NCI-H446 treated with DMSO at 0.1 percent for 48 hours (cell line): ENCODE measurements around the gene DPY30.
"Not testable (repeated sequence)": the region's sequence is repeated elsewhere in the genome, so short reads cannot be mapped to it uniquely, and the experiment has no call there.

Experiments
- DNase-seq: peaks from one replicate; lab custom pipeline; 2025; lab: John Stamatoyannopoulos, UW

The DPY30 gene

DNA sequence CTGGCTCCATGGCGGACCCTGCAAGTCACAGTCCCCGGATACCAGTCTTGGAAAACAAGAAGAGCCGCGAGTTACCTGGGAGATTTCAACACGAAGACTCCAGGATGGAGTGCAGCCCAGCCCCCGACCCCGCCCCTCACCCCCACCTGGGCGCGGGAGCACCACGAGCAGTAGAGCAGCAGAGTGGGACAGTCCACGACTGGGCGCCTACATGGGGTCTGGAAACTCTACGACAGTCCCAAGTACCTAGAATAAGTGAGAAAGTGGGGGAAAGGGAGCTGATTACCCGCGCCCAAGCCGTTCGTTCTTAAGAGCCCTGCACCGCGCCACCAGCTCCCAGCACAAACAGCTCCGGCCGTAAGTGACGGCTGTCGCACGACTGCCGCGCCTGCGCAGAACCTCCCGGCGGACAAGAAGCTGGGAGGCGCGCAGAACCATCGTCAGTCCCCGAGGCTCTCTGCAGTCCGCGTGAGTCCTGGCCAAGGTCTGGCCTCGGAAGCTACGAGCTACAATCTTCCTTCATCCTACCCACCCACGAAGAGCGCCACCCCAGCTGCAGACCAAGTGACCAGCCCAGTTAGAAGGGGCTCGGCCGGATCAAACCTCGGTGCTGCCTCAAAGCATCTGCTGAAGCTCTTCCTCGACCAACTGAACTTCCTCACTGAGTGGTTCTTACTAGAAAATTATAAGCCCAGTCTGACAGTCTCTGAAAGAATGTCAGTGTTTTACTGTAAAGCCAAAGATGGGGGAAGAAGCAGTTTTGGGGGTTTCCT, at the start of gene DPY30:
DPY30 (minus strand) TSS at position 359 of the 773 bp plus-strand sequence; CDS start at position 10, 349 bp downstream.
- peak; percentile 82 for DNase-seq

DNA sequence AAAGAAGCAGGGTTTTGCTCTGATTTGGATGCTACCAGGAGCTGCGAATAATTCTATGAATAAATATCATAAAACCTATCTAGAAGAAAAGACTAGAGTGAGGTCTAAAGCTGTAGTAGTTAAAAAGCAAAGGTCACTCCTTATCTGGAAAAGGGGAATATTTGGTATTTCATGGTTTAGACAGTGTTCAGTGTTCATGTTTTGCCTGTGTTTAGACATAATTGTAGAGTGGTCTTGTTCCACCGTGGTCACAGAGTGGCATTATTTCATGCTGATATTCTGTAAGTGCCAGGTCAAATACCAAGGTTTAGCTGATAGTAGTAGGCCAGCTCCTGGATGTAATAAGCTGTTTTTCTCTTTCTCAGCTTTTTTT, 34.5 kb upstream of the DPY30 start:
- no peak for DNase-seq

DNA sequence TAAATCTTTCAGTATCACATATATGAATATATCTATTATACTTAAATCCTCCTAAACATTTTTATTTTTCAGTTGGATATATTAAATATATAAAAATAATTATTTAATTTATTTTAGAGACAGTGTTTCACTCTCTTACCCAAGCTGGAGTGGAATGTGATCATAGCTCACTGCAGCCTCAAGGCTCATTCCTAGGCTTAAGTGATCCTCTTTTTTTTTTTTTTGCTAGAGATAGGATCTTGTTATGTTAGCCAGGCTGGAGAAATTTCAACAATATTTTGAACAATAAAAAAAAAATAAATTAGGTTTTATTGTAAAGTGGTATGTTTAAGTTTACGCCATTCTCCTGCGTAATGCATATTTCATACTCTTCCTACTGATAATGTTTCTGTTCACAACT, 27.9 kb upstream of the DPY30 start:
- DNase-seq = no peak

DNA sequence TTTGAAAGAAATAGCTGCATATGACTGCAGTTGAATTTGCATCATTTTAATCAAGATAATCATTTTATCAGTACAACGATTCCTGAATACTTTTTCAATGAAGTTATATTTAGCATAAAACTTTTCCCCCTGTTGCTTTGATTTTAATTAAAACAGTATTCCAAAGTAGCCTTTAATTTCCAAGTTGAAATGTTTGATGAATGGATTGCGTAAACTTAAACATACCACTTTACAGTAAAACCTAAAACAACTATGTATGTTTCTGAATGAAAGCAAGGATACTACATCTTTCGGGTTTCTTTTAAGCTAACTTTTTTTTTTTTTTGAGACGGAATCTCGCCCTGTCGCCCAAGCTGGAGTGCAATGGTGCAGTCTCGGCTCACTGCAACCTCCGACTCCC, 25.1 kb upstream of the DPY30 start:
- DNase-seq = no peak

- no peak for DNase-seq
These were observed 24.5 kb upstream of the DPY30 start for GRCh38 chr2:32064021-32064601.

DNA sequence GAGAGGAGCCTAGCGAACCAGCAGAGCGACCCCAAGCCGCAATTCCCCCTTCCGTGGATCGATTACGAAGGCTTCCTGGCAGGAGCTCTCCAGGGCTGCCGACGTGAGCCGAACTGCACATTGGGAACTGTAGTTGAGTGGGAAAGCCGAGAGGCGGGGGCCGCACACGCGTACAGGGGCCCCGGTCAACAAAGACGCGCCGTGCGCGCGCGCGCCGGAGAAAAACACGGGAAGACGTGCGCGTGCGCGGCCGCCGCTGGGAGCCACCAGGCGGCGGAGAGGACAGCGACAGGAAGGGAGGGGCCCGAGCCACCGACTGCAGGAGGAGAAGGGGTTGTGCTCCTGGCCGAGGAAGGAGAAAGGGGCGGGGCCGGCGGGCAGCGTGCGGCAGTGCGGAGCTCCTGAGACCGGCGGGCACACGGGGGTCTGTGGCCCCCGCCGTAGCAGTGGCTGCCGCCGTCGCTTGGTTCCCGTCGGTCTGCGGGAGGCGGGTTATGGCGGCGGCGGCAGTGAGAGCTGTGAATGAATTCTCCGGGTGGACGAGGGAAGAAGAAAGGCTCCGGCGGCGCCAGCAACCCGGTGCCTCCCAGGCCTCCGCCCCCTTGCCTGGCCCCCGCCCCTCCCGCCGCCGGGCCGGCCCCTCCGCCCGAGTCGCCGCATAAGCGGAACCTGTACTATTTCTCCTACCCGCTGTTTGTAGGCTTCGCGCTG, 23.9 kb upstream of the DPY30 start, which contains the start of gene SPAST:
SPAST (plus strand) TSS at position 247 of the 711 bp plus-strand sequence; CDS start at position 523, 276 bp downstream.
- peak; percentile 96 for DNase-seq

DNA sequence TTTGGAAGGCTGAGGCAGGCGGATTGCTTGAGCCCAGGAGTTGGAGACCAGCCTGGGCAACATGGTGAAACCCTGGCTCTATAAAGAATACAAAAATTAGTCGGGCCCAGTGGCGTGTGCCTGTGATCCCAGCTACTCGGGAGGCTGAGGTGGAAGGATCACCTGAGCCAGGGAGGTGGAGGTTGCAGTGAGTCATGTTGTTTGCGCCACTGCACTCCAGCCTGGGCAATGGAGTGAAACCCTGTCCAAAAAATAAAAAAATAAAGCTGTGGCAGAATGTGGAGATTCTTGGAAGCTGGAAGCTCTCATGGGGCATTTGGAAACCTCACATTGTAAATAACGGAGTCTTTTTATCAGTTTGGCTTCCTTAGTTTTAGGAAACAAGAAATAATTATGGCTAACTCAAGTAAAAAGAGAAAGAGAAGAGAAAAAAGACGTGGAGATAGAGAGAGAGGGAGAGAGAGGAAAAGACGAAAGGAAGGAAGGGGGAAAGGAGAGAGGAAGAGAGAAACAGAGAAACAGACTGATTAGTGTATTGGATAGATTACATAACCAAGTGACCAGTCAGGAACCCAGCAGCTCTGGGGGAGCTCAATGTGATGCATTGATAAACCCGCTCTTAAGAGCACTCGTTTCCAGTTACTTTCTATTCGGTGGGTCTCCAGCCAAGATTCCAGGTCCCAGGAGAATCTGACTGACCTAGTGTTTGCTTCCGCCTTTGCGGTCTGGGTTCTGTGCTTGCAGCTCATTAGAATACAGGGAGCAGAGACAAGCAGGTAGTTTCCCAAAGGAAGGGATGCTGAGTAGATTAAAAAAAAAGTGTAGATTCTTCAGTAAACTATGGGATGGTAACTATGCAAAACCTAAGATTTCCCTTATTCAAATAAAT, 22.6 kb upstream of the DPY30 start:
- no peak for DNase-seq

DNA sequence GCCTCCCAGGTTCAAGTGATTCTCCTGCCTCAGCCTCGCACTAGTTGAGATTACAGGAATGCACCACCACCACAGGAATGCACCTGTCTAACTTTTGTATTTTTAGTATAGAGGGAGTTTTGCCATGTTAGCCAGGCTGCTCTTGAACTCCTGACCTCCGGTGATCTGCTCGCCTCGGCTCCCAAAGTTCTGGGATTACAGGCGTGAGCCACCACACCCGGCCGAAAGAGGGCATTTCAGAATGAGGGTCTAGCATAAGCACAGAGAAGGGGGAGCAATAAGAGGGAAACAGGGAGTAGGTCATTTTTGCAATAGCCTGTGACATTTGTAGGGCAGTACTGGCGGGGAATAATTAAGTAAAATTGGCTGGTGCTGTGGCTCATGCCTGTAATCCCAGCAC, 21.8 kb upstream of the DPY30 start:
- DNase-seq = no peak

GRCh38 chr2:32060266-32060665, 20.7 kb upstream of the DPY30 start:
- DNase-seq = no peak

DNA sequence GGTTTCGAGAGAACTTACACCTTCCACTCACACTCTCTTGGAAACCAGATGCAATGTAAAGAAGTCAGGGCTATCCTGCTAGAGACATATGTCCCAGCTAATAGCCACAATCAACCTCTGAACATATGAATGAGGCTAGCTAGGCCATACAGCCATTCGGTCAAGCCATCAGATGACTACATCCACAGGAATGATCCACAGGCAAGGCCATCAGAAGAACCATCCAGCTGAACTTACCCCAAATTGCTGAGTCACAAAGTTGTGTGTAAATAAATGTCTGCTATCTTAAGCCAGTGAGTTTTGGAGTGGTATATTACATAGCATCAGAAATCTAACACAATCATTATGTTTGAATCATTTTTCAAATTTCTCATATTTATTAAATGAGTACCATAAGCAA, 18.5 kb upstream of the DPY30 start:
- DNase-seq = no peak

GRCh38 chr2:32054583-32054982, 15.0 kb upstream of the DPY30 start:
- DNase-seq = not testable (repeated sequence)

DNA sequence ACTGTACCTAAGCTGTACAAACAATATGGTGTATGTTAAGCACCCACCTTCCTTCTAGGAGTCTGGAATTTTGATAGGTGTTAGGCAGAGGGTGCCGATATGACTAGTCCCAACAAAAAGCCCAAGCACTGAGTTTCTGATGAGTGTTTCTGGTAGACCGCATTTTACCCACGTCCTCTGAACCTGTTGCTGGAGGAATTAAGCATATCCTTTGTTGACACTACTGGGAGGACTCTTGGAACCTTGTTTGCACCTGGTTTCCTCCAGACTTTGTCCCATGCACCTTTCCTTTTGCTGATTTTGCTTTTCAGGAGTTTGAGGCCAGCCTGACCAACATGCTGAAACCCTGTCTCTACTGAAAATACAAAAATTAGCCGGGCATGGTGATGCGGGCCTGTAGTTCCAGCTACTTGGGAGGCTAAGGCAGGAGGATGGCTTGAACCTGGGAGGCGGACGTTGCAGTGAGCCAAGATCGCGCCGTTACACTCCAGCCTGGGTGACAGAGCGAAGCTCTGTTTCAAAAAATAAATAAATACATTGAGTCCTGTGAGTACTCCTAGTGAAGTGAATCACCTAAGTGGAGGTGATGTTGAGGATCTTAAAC, 12.3 kb upstream of the DPY30 start:
- no peak for DNase-seq

DNA sequence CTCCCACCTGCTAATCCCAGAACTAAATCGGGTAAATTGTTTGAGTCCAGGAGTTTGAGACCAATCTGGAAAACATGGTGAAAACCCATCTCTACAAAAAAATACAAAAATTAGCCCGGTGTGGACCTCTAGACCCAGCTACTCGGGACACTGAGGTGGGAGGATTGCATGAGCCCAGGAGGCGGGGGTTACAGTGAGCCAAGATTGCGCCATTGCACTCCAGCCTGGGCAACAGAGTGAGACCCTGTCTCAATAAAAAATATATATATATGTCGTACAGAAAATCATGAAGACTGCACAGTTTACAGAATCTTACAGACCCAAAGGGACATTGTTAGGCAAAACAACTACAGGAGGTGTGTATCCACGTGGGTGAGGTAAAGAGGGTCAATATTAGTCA, 4.0 kb upstream of the DPY30 start:
- no peak for DNase-seq

GRCh38 chr2:32034198-32034887, 5.3 kb downstream of the DPY30 start:
- DNase-seq = not testable (repeated sequence)

GRCh38 chr2:32018789-32019482, 20.7 kb downstream of the DPY30 start:
- DNase-seq = not testable (repeated sequence)

GRCh38 chr2:32012872-32013271, 26.7 kb downstream of the DPY30 start:
- DNase-seq = no peak

DNA sequence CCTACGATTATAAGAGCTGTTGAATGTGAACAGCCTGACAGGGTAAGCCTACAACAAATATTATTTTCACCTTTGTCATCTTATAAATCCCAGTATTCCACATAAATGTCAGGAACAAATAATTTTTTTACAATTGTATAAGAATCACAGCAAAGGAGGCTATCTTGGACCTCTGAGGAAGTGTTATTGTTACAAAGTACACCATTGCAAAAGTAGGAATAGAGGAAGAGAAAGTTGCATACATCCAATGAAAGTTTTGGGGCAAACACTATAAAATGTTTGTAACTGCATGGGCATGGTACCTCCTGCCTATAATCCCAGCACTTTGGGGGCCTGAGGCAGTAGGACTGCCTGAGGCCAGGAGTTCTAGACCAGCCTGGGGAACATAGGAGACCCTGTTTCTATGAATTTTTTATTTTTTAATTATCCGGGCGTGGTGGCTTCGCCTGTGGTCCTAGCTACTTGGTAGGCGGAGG, 28.1 kb downstream of the DPY30 start:
- DNase-seq = no peak

DNA sequence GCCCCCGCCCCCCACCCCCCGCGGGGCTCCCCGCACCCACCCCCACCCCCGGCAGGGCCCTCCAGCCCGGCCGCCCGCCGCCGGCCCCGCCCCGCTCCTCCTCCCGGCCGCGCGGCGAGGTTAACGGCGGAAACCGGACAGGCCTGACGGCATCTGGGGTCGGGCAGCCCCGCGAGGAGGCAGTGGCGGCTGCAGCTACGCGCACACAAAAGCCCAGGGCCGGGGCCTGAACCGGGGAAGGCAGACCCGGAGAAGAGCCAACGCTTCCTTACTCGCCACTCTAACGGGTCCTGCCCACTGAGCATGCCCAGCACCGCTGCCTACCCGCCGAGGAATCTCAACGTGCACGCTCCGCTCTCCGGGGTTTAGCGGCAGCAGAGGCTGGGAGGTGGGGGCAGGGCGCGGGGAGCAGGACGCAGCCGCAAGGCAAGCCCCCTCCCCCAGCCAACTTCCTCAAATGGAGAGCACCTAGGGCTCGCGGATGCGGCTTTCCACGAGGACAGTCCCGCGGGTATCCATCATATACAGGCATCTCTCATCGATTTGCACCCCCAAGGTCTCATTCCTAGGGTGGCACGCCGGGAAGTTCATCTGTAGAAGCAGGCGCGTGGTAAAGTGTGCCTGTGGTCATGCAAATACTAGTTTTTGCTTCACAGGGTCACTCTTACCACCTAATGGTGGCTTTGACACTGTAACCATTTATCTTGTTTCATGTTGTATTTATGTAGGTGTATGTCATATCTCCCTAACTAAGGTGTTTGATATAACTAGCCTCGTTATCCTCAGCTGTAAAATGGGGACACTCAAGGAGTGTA, 28.7 kb downstream of the DPY30 start, which contains the start of gene MEMO1:
MEMO1 (minus strand) TSS at position 339 of the 815 bp plus-strand sequence. CDS start 761 bp downstream, outside the sequence.
- DNase-seq = peak; percentile 89

DNA sequence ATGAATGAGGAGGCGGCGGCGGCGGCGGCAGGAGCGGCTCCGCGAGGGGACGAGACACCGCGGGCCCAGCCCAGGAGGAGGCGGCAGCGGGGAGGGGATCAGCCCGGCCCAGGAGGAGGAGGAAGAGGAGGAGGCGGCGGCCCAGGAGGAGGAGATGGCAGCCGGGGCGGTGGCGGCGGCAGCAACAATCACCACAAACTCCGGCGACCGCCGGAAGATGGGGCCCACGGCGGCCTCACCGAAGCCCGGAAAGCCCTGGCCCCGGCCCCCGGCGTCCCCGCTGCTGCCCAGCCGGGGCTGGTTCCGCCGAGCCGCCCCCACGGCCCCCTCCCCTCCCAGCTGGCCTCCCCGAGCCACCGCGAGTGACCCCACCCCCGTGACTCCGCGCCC, 29.3 kb downstream of the DPY30 start:
- not testable (repeated sequence) for DNase-seq
